HepG2 (cell line): ENCODE results near the gene BPI.
"Not testable (repeated sequence)": the region's sequence is repeated elsewhere in the genome, so short reads cannot be mapped to it uniquely, and the experiment has no call there.

ENCODE experiments used
- ELF1 ChIP-seq: sonication (generic); formaldehyde crosslinking; IDR thresholded peaks from 2 replicates; pipeline ENCODE4 v1.4.0; 2020; ENCODE audit warnings: missing genetic modification reagents
- GATAD2A ChIP-seq: IDR thresholded peaks from 2 replicates; pipeline ENCODE4 v1.6.1; 2016
- JUNB ChIP-seq: sonication (generic); formaldehyde crosslinking; IDR thresholded peaks from 2 replicates; pipeline ENCODE4 v1.8.0; 2022; ENCODE audit warnings: missing genetic modification reagents, mild to moderate bottlenecking, borderline replicate concordance
- PITX1 ChIP-seq: sonication (generic); formaldehyde crosslinking; IDR thresholded peaks from 2 replicates; pipeline ENCODE4 v1.5.1; 2020; ENCODE audit warnings: mild to moderate bottlenecking, missing genetic modification reagents
- RFX5 ChIP-seq: IDR thresholded peaks from 2 replicates; pipeline ENCODE4 v1.6.1; 2011; ENCODE audit warnings: low read depth, low read length, improper control_type of control experiment
- SMARCC2 ChIP-seq: fragments of 450-650 bp; IDR thresholded peaks from 2 replicates; pipeline ENCODE4 v1.6.1; 2017; ENCODE audit warnings: antibody characterized with exemption, mild to moderate bottlenecking
- TCF12 ChIP-seq, 2 experiments: fragments of 450-650 bp in 1 of 2; sonication (generic) in 1 of 2; formaldehyde crosslinking in 1 of 2; IDR thresholded peaks; 2 replicates each; pipeline versions ENCODE4 v1.6.1 to v1.8.0; 2017 to 2022; ENCODE audit warnings: antibody characterized with exemption in 1 of 2, mild to moderate bottlenecking in 1 of 2, missing genetic modification reagents in 1 of 2, moderate library complexity in 1 of 2
- ZBTB1 ChIP-seq: sonication (generic); formaldehyde crosslinking; IDR thresholded peaks from 2 replicates; pipeline ENCODE4 v1.4.0; 2020; ENCODE audit warnings: missing genetic modification reagents, borderline replicate concordance
- ZBTB20 ChIP-seq: sonication (generic); formaldehyde crosslinking; IDR thresholded peaks from 2 replicates; pipeline ENCODE4 v1.8.1; 2023; ENCODE audit warnings: missing genetic modification reagents, low read depth, mild to moderate bottlenecking, borderline replicate concordance
- ZHX1 ChIP-seq: sonication (generic); formaldehyde crosslinking; IDR thresholded peaks from 2 replicates; pipeline ENCODE4 v1.8.1; 2022; ENCODE audit warnings: low read depth, mild to moderate bottlenecking, missing genetic modification reagents
- ZNF24 ChIP-seq: fragments of 450-650 bp; IDR thresholded peaks from 2 replicates; pipeline ENCODE4 v1.6.1; 2017; ENCODE audit warnings: antibody characterized with exemption, mild to moderate bottlenecking
- ZNF558 ChIP-seq: sonication (generic); formaldehyde crosslinking; IDR thresholded peaks from 2 replicates; pipeline ENCODE4 v1.9.0; 2022; ENCODE audit warnings: mild to moderate bottlenecking, missing genetic modification reagents, borderline replicate concordance
- TF ChIP-seq, protein P1 (sequence below): sonication (generic); formaldehyde crosslinking; IDR thresholded peaks from 2 replicates; pipeline ENCODE4 v1.4.0; 2020; ENCODE audit warnings: missing genetic modification reagents, borderline replicate concordance

- not testable (repeated sequence) for TF ChIP-seq ZHX1 (CRISPR knock-in tag); ZBTB20 (CRISPR knock-in tag); RFX5; JUNB; TCF12 (IDR thresholded peaks at IDR 0.05); TCF12 (CRISPR knock-in tag; IDR thresholded peaks at IDR 0.05); ZNF24; ZNF558 (CRISPR knock-in tag); ZBTB1 (CRISPR knock-in tag); SMARCC2; PITX1 (CRISPR knock-in tag); GATAD2A; ELF1
- TF ChIP-seq, protein P1, sequence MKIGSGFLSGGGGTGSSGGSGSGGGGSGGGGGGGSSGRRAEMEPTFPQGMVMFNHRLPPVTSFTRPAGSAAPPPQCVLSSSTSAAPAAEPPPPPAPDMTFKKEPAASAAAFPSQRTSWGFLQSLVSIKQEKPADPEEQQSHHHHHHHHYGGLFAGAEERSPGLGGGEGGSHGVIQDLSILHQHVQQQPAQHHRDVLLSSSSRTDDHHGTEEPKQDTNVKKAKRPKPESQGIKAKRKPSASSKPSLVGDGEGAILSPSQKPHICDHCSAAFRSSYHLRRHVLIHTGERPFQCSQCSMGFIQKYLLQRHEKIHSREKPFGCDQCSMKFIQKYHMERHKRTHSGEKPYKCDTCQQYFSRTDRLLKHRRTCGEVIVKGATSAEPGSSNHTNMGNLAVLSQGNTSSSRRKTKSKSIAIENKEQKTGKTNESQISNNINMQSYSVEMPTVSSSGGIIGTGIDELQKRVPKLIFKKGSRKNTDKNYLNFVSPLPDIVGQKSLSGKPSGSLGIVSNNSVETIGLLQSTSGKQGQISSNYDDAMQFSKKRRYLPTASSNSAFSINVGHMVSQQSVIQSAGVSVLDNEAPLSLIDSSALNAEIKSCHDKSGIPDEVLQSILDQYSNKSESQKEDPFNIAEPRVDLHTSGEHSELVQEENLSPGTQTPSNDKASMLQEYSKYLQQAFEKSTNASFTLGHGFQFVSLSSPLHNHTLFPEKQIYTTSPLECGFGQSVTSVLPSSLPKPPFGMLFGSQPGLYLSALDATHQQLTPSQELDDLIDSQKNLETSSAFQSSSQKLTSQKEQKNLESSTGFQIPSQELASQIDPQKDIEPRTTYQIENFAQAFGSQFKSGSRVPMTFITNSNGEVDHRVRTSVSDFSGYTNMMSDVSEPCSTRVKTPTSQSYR (CRISPR knock-in tag), result not testable (repeated sequence)
These were observed 35.6 kb downstream of the BPI start for GRCh38 chr20:38339521-38339896.
